Upper lobe of left lung (tissue), 4 donors: ENCODE data around the gene CUL2.

Source experiments
- EP300 ChIP-seq, 4 donors: sonication (generic); formaldehyde crosslinking; IDR thresholded peaks; one replicate each; pipeline ENCODE4 v1.5.1; 2017; ENCODE audit warnings: antibody characterized with exemption in 4 of 4, control low read depth in 2 of 4
- POLR2A ChIP-seq, 4 donors: fragments of 450-650 bp; IDR thresholded peaks; one replicate each; pipeline ENCODE4 v1.5.1; 2016 to 2017; ENCODE audit warnings: antibody characterized with exemption in 4 of 4, mild to moderate bottlenecking in 2 of 4
- TF ChIP-seq, protein P1 (sequence below), 6 experiments: fragments of 450-650 bp in 4 of 6; fragments of 200-600 bp in 2 of 6; sonication (generic) in 2 of 6; IDR thresholded peaks; one replicate each; pipeline ENCODE4 v1.5.1; 2016 to 2019; ENCODE audit warnings: antibody characterized with exemption in 6 of 6

DNA sequence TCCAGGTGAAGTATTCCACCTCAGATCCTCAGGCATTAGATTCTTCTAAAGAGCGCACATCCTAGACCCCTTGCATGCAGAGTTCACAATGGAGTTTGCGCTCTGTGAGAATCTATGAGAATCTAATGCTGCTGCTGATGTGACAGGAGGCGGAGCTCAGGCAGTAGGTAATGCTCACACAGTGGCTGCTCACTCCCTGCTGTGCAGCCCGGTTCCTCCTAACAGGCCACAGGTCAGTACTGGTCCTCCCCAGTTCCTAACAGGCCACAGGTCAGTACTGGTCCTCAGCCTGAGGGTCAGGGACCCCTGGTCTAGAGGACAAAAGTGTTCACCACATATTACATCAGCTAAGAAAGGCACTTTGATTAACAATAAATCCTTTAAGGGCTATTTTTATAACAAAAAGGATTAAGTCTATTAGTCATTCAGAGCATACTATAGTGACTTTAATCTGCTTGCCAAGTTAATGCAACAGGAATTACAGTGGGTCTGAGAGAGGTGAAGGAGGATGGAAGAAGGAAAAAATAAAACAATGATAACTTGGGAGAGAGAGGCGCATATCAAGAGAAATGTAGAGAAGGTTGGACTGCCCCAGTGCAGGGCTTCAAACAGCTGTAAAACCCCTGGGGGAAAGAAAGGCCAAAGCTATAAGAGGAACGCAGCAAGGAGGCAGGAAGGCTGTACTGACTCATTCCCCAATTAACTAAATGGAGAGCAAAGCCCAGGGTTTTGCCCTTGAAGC is 49.2 kb downstream of the CUL2 start:
- TF ChIP-seq, protein P1, sequence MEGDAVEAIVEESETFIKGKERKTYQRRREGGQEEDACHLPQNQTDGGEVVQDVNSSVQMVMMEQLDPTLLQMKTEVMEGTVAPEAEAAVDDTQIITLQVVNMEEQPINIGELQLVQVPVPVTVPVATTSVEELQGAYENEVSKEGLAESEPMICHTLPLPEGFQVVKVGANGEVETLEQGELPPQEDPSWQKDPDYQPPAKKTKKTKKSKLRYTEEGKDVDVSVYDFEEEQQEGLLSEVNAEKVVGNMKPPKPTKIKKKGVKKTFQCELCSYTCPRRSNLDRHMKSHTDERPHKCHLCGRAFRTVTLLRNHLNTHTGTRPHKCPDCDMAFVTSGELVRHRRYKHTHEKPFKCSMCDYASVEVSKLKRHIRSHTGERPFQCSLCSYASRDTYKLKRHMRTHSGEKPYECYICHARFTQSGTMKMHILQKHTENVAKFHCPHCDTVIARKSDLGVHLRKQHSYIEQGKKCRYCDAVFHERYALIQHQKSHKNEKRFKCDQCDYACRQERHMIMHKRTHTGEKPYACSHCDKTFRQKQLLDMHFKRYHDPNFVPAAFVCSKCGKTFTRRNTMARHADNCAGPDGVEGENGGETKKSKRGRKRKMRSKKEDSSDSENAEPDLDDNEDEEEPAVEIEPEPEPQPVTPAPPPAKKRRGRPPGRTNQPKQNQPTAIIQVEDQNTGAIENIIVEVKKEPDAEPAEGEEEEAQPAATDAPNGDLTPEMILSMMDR (IDR thresholded peaks at IDR 0.05), result no peak
- TF ChIP-seq POLR2A (IDR thresholded peaks at IDR 0.05) (no peak), EP300 (IDR thresholded peaks at IDR 0.05) (no peak)
